ENCODE results near the gene L3HYPDH. TPM values are rescaled to one million over a fixed set of nuclear protein-coding genes. Genes with fewer than 3 reads are reported as not detected.

L3HYPDH gene
- polyA plus RNA-seq, 2 donors = 8.7 to 19.8 TPM

DNA sequence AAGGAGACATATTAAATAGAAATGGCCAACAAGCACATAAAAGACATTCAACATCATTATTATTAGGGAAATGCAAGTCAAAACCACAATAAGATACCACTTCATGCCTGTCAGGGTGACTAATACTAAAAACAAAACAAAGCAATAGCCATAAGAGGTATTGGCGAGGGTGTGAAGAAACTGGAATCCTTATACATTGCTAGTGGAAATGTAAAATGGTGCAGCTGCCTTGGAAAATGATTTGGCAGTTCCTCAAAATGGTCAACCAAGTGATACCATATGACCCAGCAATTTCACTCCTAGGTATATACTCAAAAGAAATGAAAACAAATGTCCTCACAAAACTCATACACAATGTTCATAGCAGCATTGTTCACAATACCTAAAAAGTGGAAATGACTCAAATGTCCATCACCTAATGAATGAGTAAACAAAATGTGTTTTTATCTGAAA is 46.0 kb downstream of the L3HYPDH start:
- no peaks in the 10 kb centered on the region for H3K9me3 ChIP-seq (ENCODE audit: control insufficient read depth in 2 of 2, insufficient read depth in 1 of 2, low read depth in 1 of 2, low read length in 1 of 2)
- no peaks in the 10 kb centered on the region for H3K4me1 ChIP-seq (ENCODE audit: control insufficient read depth in 2 of 2, insufficient read depth in 2 of 2, low read length in 1 of 2)
- WGBS, 2 donors = 67 to 73% methylated on average over 1 of the region's 1 CpG
- no peak overlapping the region for H3K27ac ChIP-seq (ENCODE audit: low read depth in 2 of 2, low read length in 1 of 2)
- H3K36me3 ChIP-seq (ENCODE audit: control insufficient read depth in 2 of 2, insufficient read depth in 2 of 2, low read length in 1 of 2) = no peaks in the 10 kb centered on the region
- no peak overlapping the region for H3K4me3 ChIP-seq (ENCODE audit: low read depth in 1 of 2, low read length in 2 of 2)
- H3K27me3 ChIP-seq (ENCODE audit: control insufficient read depth in 1 of 2, insufficient read depth in 2 of 2, low read length in 2 of 2) = no peaks in the 10 kb centered on the region

DNA sequence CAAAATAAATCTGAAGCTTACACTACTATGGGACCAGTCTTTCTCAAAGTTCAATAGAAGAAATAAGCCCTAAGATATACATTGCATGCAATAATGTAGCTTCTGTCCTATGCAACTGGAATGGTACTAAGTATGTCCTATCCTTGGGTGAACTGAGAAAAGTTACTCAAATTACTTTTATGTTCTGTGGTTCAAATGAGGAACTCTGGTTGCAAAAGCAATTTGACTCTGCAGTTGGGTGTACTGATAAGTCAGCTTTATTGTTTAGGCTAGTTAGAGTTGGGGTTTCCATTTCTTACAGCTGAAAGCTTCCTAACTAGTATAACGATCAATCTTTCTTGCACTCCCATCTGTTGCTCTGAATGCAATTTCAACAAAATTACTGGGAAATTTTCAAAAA is 48.2 kb downstream of the L3HYPDH start:
- Histone ChIP-seq H3K27me3 (ENCODE audit: control insufficient read depth in 1 of 2, insufficient read depth in 2 of 2, low read length in 2 of 2) (no peaks in the 10 kb centered on the region), H3K27ac (ENCODE audit: low read depth in 2 of 2, low read length in 1 of 2) (no peak overlapping the region), H3K36me3 (ENCODE audit: control insufficient read depth in 2 of 2, insufficient read depth in 2 of 2, low read length in 1 of 2) (no peaks in the 10 kb centered on the region), H3K4me3 (ENCODE audit: low read depth in 1 of 2, low read length in 2 of 2) (no peak overlapping the region), H3K4me1 (ENCODE audit: control insufficient read depth in 2 of 2, insufficient read depth in 2 of 2, low read length in 1 of 2) (no peaks in the 10 kb centered on the region), H3K9me3 (ENCODE audit: control insufficient read depth in 2 of 2, insufficient read depth in 1 of 2, low read depth in 1 of 2, low read length in 1 of 2) (no peaks in the 10 kb centered on the region)
- WGBS, 2 donors = 83 to 91% methylated on average over 1 of the region's 1 CpG

GRCh38 chr14:59435101-59435500 is 49.1 kb downstream of the L3HYPDH start:
- no peak overlapping the region for H3K4me3 ChIP-seq (ENCODE audit: low read depth in 1 of 2, low read length in 2 of 2)
- H3K9me3 ChIP-seq (ENCODE audit: control insufficient read depth in 2 of 2, insufficient read depth in 1 of 2, low read depth in 1 of 2, low read length in 1 of 2) = no peaks in the 10 kb centered on the region
- no peaks in the 10 kb centered on the region for H3K4me1 ChIP-seq (ENCODE audit: control insufficient read depth in 2 of 2, insufficient read depth in 2 of 2, low read length in 1 of 2)
- H3K36me3 ChIP-seq (ENCODE audit: control insufficient read depth in 2 of 2, insufficient read depth in 2 of 2, low read length in 1 of 2) = no peaks in the 10 kb centered on the region
- H3K27ac ChIP-seq (ENCODE audit: low read depth in 2 of 2, low read length in 1 of 2) = no peak overlapping the region
- H3K27me3 ChIP-seq (ENCODE audit: control insufficient read depth in 1 of 2, insufficient read depth in 2 of 2, low read length in 2 of 2) = no peaks in the 10 kb centered on the region
- 85 to 88% methylated on average over 3 of the region's 3 CpGs for WGBS, 2 donors

- Histone ChIP-seq H3K9me3 (ENCODE audit: control insufficient read depth in 2 of 2, insufficient read depth in 1 of 2, low read depth in 1 of 2, low read length in 1 of 2) (no peaks in the 10 kb centered on the region), H3K27me3 (ENCODE audit: control insufficient read depth in 1 of 2, insufficient read depth in 2 of 2, low read length in 2 of 2) (no peaks in the 10 kb centered on the region), H3K36me3 (ENCODE audit: control insufficient read depth in 2 of 2, insufficient read depth in 2 of 2, low read length in 1 of 2) (no peaks in the 10 kb centered on the region), H3K27ac (ENCODE audit: low read depth in 2 of 2, low read length in 1 of 2) (no peak overlapping the region), H3K4me3 (ENCODE audit: low read depth in 1 of 2, low read length in 2 of 2) (no peak overlapping the region), H3K4me1 (ENCODE audit: control insufficient read depth in 2 of 2, insufficient read depth in 2 of 2, low read length in 1 of 2) (no peaks in the 10 kb centered on the region)
- 61 to 77% methylated on average over 4 of the region's 4 CpGs for WGBS, 2 donors
These were observed 54.4 kb downstream of the L3HYPDH start for GRCh38 chr14:59429790-59430189.

DNA sequence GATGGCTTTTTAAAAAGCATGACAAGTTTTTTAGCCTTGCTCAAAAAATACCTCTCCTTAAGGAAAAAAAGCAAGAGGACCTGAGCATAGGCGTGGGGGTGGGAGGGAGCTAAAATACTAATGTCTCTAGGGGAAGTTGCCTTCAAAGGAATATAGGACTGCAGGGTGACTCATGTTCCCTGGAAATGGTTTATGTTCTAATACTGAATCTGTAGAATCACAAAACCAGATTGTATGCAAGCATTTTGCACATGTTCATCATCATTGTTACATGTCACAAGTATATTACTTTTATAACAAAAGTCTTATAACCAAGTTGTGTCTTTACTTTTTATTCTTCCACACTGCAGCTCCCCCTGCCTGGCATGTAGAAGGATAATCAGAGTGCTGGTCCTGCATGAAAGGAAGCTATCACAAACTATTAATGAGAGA is 55.6 kb downstream of the L3HYPDH start:
- H3K27me3 ChIP-seq (ENCODE audit: control insufficient read depth in 1 of 2, insufficient read depth in 2 of 2, low read length in 2 of 2) = no peaks in the 10 kb centered on the region
- no peaks in the 10 kb centered on the region for H3K9me3 ChIP-seq (ENCODE audit: control insufficient read depth in 2 of 2, insufficient read depth in 1 of 2, low read depth in 1 of 2, low read length in 1 of 2)
- 50 to 51% methylated on average over 1 of the region's 1 CpG for WGBS, 2 donors
- H3K4me1 ChIP-seq (ENCODE audit: control insufficient read depth in 2 of 2, insufficient read depth in 2 of 2, low read length in 1 of 2) = no peaks in the 10 kb centered on the region
- H3K4me3 ChIP-seq (ENCODE audit: low read depth in 1 of 2, low read length in 2 of 2) = no peak overlapping the region
- no peaks in the 10 kb centered on the region for H3K36me3 ChIP-seq (ENCODE audit: control insufficient read depth in 2 of 2, insufficient read depth in 2 of 2, low read length in 1 of 2)
- peak overlapping the region in 1 of 2 donors; percentile 28 for H3K27ac ChIP-seq (ENCODE audit: low read depth in 2 of 2, low read length in 1 of 2)

- H3K9me3 ChIP-seq (ENCODE audit: control insufficient read depth in 2 of 2, insufficient read depth in 1 of 2, low read depth in 1 of 2, low read length in 1 of 2) = no peaks in the 10 kb centered on the region
- H3K4me3 ChIP-seq (ENCODE audit: low read depth in 1 of 2, low read length in 2 of 2) = no peak overlapping the region
- H3K36me3 ChIP-seq (ENCODE audit: control insufficient read depth in 2 of 2, insufficient read depth in 2 of 2, low read length in 1 of 2) = no peaks in the 10 kb centered on the region
- H3K27me3 ChIP-seq (ENCODE audit: control insufficient read depth in 1 of 2, insufficient read depth in 2 of 2, low read length in 2 of 2) = no peaks in the 10 kb centered on the region
- WGBS, 2 donors = 74 to 78% methylated on average over 13 of the region's 13 CpGs
- H3K27ac ChIP-seq (ENCODE audit: low read depth in 2 of 2, low read length in 1 of 2) = peak overlapping the region in 1 of 2 donors; percentile 70
- H3K4me1 ChIP-seq (ENCODE audit: control insufficient read depth in 2 of 2, insufficient read depth in 2 of 2, low read length in 1 of 2) = no peaks in the 10 kb centered on the region
These were observed 56.3 kb downstream of the L3HYPDH start for GRCh38 chr14:59427653-59428580.

DNA sequence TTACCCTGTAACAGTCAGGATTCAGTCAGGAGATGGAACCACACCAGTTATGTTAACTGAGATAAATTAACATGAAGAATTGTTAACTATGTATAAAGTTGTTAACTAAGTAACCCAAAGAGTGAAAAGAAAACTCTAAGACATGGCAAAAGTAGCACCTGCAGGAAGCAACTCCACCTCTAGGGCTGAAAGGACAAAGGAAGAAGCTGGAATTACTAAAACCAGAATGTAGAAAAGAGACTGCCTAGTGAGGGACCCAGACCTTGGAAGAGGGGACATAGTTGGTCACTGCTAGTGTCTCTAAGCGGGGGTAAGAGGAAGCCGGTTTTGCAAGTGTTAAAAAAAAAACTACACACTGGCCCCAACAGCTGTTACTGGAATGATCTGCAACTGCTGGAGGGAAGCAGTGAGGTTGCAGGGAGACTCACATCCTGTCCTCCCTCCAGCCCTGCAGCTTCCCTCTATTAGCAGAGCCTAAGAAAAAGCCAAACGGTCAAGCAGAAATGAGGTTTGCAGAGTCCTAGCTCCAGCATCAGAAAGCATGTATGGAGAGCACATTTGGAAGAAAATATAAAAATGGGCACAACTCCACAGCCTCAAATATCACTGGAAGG is 58.8 kb downstream of the L3HYPDH start:
- WGBS, 2 donors = 56 to 68% methylated on average over 3 of the region's 3 CpGs
- Histone ChIP-seq H3K4me1 (ENCODE audit: control insufficient read depth in 2 of 2, insufficient read depth in 2 of 2, low read length in 1 of 2) (no peaks in the 10 kb centered on the region), H3K27me3 (ENCODE audit: control insufficient read depth in 1 of 2, insufficient read depth in 2 of 2, low read length in 2 of 2) (no peaks in the 10 kb centered on the region), H3K36me3 (ENCODE audit: control insufficient read depth in 2 of 2, insufficient read depth in 2 of 2, low read length in 1 of 2) (no peaks in the 10 kb centered on the region), H3K9me3 (ENCODE audit: control insufficient read depth in 2 of 2, insufficient read depth in 1 of 2, low read depth in 1 of 2, low read length in 1 of 2) (no peaks in the 10 kb centered on the region), H3K27ac (ENCODE audit: low read depth in 2 of 2, low read length in 1 of 2) (no peak overlapping the region), H3K4me3 (ENCODE audit: low read depth in 1 of 2, low read length in 2 of 2) (no peak overlapping the region)

GRCh38 chr14:59424341-59425071 is 59.7 kb downstream of the L3HYPDH start:
- Histone ChIP-seq H3K4me3 (ENCODE audit: low read depth in 1 of 2, low read length in 2 of 2) (no peak overlapping the region), H3K27me3 (ENCODE audit: control insufficient read depth in 1 of 2, insufficient read depth in 2 of 2, low read length in 2 of 2) (no peaks in the 10 kb centered on the region), H3K9me3 (ENCODE audit: control insufficient read depth in 2 of 2, insufficient read depth in 1 of 2, low read depth in 1 of 2, low read length in 1 of 2) (no peaks in the 10 kb centered on the region), H3K4me1 (ENCODE audit: control insufficient read depth in 2 of 2, insufficient read depth in 2 of 2, low read length in 1 of 2) (no peaks in the 10 kb centered on the region), H3K27ac (ENCODE audit: low read depth in 2 of 2, low read length in 1 of 2) (no peak overlapping the region), H3K36me3 (ENCODE audit: control insufficient read depth in 2 of 2, insufficient read depth in 2 of 2, low read length in 1 of 2) (no peaks in the 10 kb centered on the region)
- WGBS, 2 donors = 66 to 67% methylated on average over 4 of the region's 4 CpGs

Measured in esophagus (tissue), 2 donors.